AG09309 (cell line): ENCODE results near the gene FBXL4.

Experiments
- DNase-seq: peaks from one replicate; pipeline ENCODE4 v3.0.0-alpha.2; 2010; ENCODE audit warnings: low read depth
- H3K4me3 ChIP-seq: 2 replicates; pipeline ENCODE4 v1.5.1; 2011; ENCODE audit warnings: mild to moderate bottlenecking, low read depth, low read length, moderate library complexity; ENCODE audit not compliant: control insufficient read depth
- TF ChIP-seq, protein P1 (sequence below): IDR thresholded peaks from 2 replicates; pipeline ENCODE4 v1.5.1; 2011; ENCODE audit warnings: mild to moderate bottlenecking, low read depth, low read length, inconsistent platforms; ENCODE audit not compliant: insufficient read depth, control insufficient read depth; ENCODE audit errors: missing control alignments

The FBXL4 gene

DNA sequence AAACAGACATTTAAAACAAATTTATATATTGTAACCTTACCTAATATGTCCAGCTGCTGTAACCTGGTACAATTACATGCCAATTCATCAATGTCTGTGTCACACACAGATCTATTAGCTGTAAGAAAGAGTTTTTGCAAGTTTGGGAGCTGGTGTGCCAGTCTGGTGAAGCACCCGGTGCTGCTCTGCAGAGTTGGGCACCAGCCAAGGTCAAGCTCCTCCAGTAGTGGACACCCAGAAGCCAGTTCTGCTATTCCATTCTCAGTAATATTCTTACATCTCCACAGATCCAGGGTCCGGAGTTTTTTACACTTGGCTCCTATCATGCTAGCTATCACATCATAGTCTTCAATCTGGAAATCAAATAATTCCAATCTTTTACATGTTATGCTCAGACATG is 72.4 kb downstream of the FBXL4 start:
- TF ChIP-seq, protein P1, sequence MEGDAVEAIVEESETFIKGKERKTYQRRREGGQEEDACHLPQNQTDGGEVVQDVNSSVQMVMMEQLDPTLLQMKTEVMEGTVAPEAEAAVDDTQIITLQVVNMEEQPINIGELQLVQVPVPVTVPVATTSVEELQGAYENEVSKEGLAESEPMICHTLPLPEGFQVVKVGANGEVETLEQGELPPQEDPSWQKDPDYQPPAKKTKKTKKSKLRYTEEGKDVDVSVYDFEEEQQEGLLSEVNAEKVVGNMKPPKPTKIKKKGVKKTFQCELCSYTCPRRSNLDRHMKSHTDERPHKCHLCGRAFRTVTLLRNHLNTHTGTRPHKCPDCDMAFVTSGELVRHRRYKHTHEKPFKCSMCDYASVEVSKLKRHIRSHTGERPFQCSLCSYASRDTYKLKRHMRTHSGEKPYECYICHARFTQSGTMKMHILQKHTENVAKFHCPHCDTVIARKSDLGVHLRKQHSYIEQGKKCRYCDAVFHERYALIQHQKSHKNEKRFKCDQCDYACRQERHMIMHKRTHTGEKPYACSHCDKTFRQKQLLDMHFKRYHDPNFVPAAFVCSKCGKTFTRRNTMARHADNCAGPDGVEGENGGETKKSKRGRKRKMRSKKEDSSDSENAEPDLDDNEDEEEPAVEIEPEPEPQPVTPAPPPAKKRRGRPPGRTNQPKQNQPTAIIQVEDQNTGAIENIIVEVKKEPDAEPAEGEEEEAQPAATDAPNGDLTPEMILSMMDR, result no peak
- DNase-seq, result no peak
- H3K4me3 ChIP-seq, result no peak overlapping the region

DNA sequence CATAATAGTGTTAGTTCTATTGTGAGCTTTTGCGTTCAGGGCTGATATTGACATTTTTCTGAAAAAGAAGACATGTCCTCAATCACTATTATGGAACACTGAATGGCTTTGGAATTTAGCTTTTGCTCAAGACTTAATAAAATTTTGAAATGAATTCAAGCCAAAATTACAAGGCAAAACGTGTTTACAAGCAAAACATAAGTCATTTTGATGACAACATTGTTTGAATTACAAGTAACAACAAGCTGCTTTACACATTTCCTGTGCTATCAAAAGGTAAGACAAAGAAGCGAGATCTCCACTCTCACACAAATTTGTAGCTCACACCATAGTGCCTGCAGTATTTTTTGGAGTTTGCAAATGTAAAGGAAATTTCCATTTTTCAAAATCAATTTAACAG is 75.9 kb downstream of the FBXL4 start:
- TF ChIP-seq, protein P1, result no peak
- DNase-seq, result no peak
- no peak overlapping the region for H3K4me3 ChIP-seq

DNA sequence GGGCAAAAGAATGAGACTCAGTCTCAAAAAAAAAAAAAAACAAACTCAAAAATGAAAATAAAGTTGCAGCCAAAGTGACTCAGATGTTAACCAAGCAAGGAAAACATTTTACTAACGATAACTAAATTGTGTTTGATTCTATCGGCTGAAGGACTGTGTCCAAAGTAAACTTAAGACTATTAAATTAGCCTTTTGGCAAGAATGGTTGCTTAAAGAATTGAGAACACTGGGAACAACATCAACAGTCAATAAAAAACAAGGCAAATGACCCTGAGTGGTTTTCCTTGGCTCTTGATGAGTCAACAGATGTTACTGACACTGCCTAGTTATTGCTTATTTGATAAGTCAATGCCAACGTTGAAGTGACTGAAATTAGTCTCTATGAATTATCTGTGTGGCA is 76.7 kb downstream of the FBXL4 start:
- no peak overlapping the region for H3K4me3 ChIP-seq
- TF ChIP-seq, protein P1, result no peak
- DNase-seq, result peak; percentile 74

DNA sequence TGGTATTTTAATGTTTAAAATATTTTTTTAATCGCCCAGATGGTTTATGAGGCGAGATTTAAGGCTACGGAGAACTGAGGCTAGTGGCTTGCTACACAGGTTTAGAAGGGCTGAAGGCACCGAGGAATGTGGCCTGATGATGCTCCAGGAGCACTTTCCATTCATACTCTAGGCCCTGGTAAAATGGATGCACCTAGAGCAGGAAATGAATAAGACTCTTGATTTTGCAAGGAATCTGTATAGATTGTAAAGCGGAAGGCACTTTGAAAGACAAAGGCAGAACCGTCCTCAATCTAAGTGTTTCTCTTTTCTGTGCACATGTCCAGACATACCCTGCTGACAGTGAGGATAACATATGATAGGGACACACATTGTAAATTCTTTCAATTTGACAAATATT is 83.2 kb downstream of the FBXL4 start:
- TF ChIP-seq, protein P1, result no peak
- DNase-seq, result no peak
- no peak overlapping the region for H3K4me3 ChIP-seq

DNA sequence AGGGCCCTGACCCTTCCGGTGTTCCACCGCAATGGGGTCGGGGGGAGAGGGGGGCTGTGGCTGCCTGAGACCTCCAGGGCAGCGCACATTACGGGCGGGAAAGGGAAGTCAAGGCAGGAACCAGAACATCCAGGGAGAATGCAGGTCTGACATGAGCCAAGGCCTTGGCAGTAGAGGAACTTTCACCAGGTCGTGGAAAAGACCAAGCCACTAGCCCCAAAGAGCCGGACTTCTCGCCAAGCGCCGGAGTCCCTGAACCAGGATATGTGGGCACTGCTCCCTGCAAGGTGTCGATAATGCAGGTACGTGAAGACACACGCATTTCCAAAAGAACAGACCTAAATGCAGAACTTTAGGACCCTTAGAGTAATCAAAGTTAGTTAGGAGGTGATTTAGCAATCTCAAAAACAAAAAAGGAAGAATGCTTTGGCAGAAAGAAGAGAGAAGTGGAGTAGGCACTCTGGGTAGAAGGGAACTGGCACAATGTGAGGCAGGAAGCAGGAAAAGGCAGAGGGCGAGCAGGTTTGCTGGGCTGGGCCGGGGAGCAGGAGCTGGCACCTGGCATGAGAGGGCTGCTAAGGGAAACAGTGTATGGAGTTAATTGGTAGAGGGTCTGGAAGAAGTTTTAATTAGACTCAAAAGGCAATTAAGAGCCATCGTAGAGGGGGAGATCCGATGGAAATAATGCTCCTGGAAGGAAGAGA is 99.1 kb downstream of the FBXL4 start:
- no peak overlapping the region for H3K4me3 ChIP-seq
- DNase-seq, result no peak
- TF ChIP-seq, protein P1, result no peak

DNA sequence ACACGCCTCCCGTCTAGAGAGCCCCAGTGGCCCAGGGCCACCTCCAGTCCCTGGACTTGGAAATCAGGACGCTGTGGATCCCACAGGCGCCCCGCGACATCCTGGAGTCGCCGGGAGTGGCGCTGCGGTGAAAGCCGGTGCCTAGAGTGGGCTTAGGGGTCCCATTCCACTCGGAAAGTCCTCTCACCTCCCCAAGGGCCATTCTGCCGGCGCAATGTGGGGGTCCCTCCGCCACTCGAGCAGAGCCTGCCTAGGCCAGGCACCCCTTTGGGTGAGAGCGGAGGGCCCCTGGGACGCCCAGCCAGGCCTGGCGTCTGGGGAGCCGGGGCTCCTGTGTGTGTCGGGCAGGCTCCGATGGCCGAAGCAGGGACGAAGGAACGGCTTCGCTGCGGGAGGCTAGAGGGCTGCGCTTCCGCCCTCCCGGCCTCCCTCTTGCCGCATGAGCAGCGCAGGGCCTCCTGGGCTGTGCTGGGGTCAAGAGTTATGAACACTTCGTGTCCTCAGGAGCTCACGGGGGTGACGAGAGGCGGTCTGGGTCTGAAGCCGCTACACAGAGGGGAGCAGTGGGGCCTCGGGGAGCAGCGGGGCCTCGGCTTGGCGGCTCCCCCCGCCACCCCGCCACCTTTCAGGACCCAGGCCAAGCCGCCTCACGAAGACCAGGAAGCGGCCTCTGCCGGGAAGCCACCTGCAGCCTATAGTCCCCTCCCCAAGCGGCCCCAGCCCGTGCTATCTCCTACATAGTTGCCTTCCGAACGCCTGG is 99.8 kb downstream of the FBXL4 start:
- DNase-seq, result no peak
- H3K4me3 ChIP-seq, result peak overlapping the region; percentile 29
- TF ChIP-seq, protein P1, result no peak
